Naive B cell (primary cell): ENCODE results near the gene TOP3A. TPM values are rescaled to one million over a fixed set of nuclear protein-coding genes. Genes with fewer than 3 reads are reported as not detected.

Source experiments
- ATAC-seq, 2 donors: fragments of 150-1000 bp; cut with Tn5 transposase; 2 replicates each; pipeline ENCODE4 v1.10.0; 2021; ENCODE audit warnings: low read depth in 2 of 2, mild to moderate bottlenecking in 2 of 2, moderate library complexity in 2 of 2
- DNase-seq: peaks from one replicate; pipeline ENCODE4 v3.0.0; 2022
- H3K27ac Mint-ChIP-seq, 6 donors: one replicate each; pipeline ENCODE4 v1.8.0; 2020 to 2022; ENCODE audit warnings: mild to moderate bottlenecking in 6 of 6, mixed read lengths in 6 of 6, moderate library complexity in 5 of 6, inconsistent platforms in 2 of 6
- H3K27me3 Mint-ChIP-seq, 3 donors: one replicate each; pipeline ENCODE4 v1.8.0; 2021 to 2022; ENCODE audit warnings: mixed read lengths in 3 of 3, mild to moderate bottlenecking in 1 of 3
- H3K36me3 Mint-ChIP-seq, 2 donors: one replicate each; pipeline ENCODE4 v1.8.0; 2020 to 2022; ENCODE audit warnings: mixed read lengths in 2 of 2, inconsistent platforms in 1 of 2, mild to moderate bottlenecking in 1 of 2
- H3K4me1 Mint-ChIP-seq, 3 donors: one replicate each; pipeline ENCODE4 v1.8.0; 2020 to 2022; ENCODE audit warnings: mixed read lengths in 3 of 3, inconsistent platforms in 1 of 3, mild to moderate bottlenecking in 1 of 3, moderate library complexity in 1 of 3
- H3K4me3 Mint-ChIP-seq, 8 donors: one replicate each; pipeline ENCODE4 v1.8.0; 2020 to 2022; ENCODE audit warnings: mild to moderate bottlenecking in 8 of 8, mixed read lengths in 8 of 8, moderate library complexity in 8 of 8, inconsistent platforms in 2 of 8
- H3K9me3 Mint-ChIP-seq, 7 donors: one replicate each; pipeline ENCODE4 v1.8.0; 2020 to 2022; ENCODE audit warnings: mixed read lengths in 7 of 7, mild to moderate bottlenecking in 5 of 7, inconsistent platforms in 2 of 7, moderate library complexity in 1 of 7
- polyA plus RNA-seq, 6 donors: library from polyadenylated mRNA; unstranded; fragments of 300-500 nt; fragmentation: Illumina TruSeq; gene quantifications; one replicate each; pipeline ENCODE4 v1.2.3, GENCODE V29; 2021; ENCODE audit warnings: low read depth in 6 of 6

TOP3A gene
- polyA plus RNA-seq, 6 donors from 2014 or later: 5.2 to 20.1 (median 14.6) TPM

- Mint-ChIP-seq H3K4me1 (peaks cover 0 to 4% (median 0%) of the 10 kb centered on the region in 3 donors), H3K4me3 (no peak overlapping the region), H3K9me3 (no peaks in the 10 kb centered on the region), H3K36me3 (peaks cover 0 to 10% of the 10 kb centered on the region in 2 donors), H3K27ac (peak overlapping the region in 1 of 6 donors; percentile 24), H3K27me3 (no peaks in the 10 kb centered on the region)
- DNase-seq (no peak), ATAC-seq (no peak)
Observed at GRCh38 chr17:18331879-18332278, 17.1 kb upstream of the TOP3A start.

GRCh38 chr17:18328643-18329204 lies 13.9 kb upstream of the TOP3A start:
- DNase-seq (no peak), ATAC-seq (no peak)
- peaks cover 0 to 7% of the 10 kb centered on the region in 2 donors for H3K36me3 Mint-ChIP-seq
- H3K27me3 Mint-ChIP-seq: no peaks in the 10 kb centered on the region
- no peak overlapping the region for H3K4me3 Mint-ChIP-seq
- H3K27ac Mint-ChIP-seq: no peak overlapping the region
- H3K9me3 Mint-ChIP-seq: no peaks in the 10 kb centered on the region
- peaks cover 11 to 32% (median 15%) of the 10 kb centered on the region in 3 donors for H3K4me1 Mint-ChIP-seq

GRCh38 chr17:18327556-18327955 lies 12.8 kb upstream of the TOP3A start:
- no peak for DNase-seq
- H3K4me1 Mint-ChIP-seq: peaks cover 11 to 33% (median 23%) of the 10 kb centered on the region in 3 donors
- ATAC-seq: no peak
- H3K4me3 Mint-ChIP-seq: no peak overlapping the region
- no peaks in the 10 kb centered on the region for H3K27me3 Mint-ChIP-seq
- peaks cover 0 to 7% of the 10 kb centered on the region in 2 donors for H3K36me3 Mint-ChIP-seq
- no peak overlapping the region for H3K27ac Mint-ChIP-seq
- no peaks in the 10 kb centered on the region for H3K9me3 Mint-ChIP-seq

- H3K4me3 Mint-ChIP-seq: no peak overlapping the region
- H3K27me3 Mint-ChIP-seq: no peaks in the 10 kb centered on the region
Observed at GRCh38 chr17:18327093-18327492, 12.3 kb upstream of the TOP3A start.

DNA sequence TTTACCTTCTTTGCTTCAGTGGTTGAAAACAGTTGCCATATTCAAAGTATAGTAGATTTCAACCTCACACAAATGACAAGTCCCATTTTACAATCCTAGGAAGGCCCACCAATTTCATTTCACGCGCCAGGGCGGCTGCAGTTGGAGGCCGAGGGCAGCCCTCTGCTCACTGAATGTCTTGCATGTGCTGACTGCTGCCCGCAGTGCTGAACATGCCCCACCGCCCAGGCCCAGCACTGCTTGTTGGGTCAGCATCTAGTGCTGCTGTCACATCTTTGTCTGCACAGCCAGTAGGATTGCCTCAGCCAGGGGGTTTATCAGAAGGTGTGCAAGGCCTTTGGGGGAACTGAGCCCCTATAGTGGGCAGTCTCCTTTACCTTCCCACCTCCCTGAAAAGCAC lies 11.8 kb upstream of the TOP3A start:
- Mint-ChIP-seq H3K27ac (peak overlapping the region in 2 of 6 donors; percentile 22 to 27), H3K27me3 (no peaks in the 10 kb centered on the region), H3K36me3 (peaks cover 0 to 7% of the 10 kb centered on the region in 2 donors), H3K9me3 (no peaks in the 10 kb centered on the region), H3K4me1 (peaks cover 15 to 37% (median 25%) of the 10 kb centered on the region in 3 donors), H3K4me3 (no peak overlapping the region)
- DNase-seq: no peak
- no peak for ATAC-seq

More at GRCh38 chr17:18327093-18327492, 12.3 kb upstream of the TOP3A start:
- H3K27ac Mint-ChIP-seq: no peak overlapping the region
- no peak for DNase-seq
- no peaks in the 10 kb centered on the region for H3K9me3 Mint-ChIP-seq
- ATAC-seq: no peak
- peaks cover 11 to 36% (median 24%) of the 10 kb centered on the region in 3 donors for H3K4me1 Mint-ChIP-seq
- H3K36me3 Mint-ChIP-seq: peaks cover 0 to 7% of the 10 kb centered on the region in 2 donors

DNA sequence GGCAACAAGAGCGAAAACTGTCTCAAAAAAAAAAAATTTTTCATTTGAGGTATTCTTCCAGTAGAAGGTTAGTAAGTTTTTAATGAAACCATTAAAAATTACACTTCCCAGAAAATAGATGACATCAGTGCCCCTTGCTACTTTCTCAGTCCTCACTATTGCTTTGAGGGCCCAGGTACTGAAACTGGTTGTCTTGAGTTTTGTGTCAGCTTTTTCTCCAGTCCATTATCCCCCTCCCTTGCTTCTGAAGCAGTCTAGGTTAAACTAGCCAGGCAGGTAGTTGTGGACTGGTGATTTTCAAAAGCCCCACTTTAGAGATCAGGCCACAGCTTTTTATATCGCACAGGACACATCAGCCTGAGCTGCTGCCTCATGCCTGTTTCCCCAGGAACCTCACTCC lies 11.2 kb upstream of the TOP3A start:
- Mint-ChIP-seq H3K36me3 (peaks cover 0 to 7% of the 10 kb centered on the region in 2 donors), H3K27me3 (no peaks in the 10 kb centered on the region), H3K27ac (peak overlapping the region in 2 of 6 donors; percentile 22 to 49), H3K9me3 (no peaks in the 10 kb centered on the region), H3K4me1 (peaks cover 16 to 41% (median 31%) of the 10 kb centered on the region in 3 donors), H3K4me3 (no peak overlapping the region)
- no peak for DNase-seq
- no peak for ATAC-seq

- H3K9me3 Mint-ChIP-seq: no peaks in the 10 kb centered on the region
- DNase-seq (no peak), ATAC-seq (no peak)
- H3K4me1 Mint-ChIP-seq: peaks cover 30 to 58% (median 47%) of the 10 kb centered on the region in 3 donors
- H3K27ac Mint-ChIP-seq: peak overlapping the region in 2 of 6 donors; percentile 71 to 73
- H3K27me3 Mint-ChIP-seq: no peaks in the 10 kb centered on the region
- peak overlapping the region in 1 of 8 donors; percentile 9 for H3K4me3 Mint-ChIP-seq
- peaks cover 0 to 7% of the 10 kb centered on the region in 2 donors for H3K36me3 Mint-ChIP-seq
Observed at GRCh38 chr17:18324140-18325050, 9.6 kb upstream of the TOP3A start.

GRCh38 chr17:18323507-18324139 lies 8.8 kb upstream of the TOP3A start:
- no peak overlapping the region for H3K27ac Mint-ChIP-seq
- no peak overlapping the region for H3K4me3 Mint-ChIP-seq
- peaks cover 0 to 7% of the 10 kb centered on the region in 2 donors for H3K36me3 Mint-ChIP-seq
- H3K9me3 Mint-ChIP-seq: no peaks in the 10 kb centered on the region
- H3K27me3 Mint-ChIP-seq: no peaks in the 10 kb centered on the region
- peaks cover 33 to 64% (median 55%) of the 10 kb centered on the region in 3 donors for H3K4me1 Mint-ChIP-seq
- no peak for DNase-seq
- ATAC-seq: no peak

DNA sequence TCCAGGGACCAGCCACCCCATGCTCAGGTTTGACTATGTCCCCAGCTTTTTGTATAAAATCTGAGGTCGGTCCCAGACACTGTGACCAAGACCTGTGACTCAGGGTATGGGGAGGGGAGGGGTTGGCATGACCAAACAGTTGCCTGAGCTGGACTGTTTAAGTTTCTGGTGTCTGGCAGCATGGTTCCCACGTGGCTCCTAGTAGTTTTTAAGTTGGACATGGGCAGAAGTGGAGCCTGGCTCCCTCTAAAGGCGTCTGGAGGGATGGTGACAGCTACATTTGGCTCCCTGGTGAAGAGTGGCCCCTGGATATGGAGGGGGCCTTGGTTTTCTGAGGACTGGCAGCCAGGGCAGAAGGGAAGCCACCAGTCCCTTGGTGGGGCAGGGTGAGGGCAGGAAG lies 8.2 kb upstream of the TOP3A start:
- DNase-seq (no peak), ATAC-seq (no peak)
- H3K4me3 Mint-ChIP-seq: no peak overlapping the region
- H3K9me3 Mint-ChIP-seq: no peaks in the 10 kb centered on the region
- H3K4me1 Mint-ChIP-seq: peaks cover 37 to 68% (median 60%) of the 10 kb centered on the region in 3 donors
- peaks cover 0 to 7% of the 10 kb centered on the region in 2 donors for H3K36me3 Mint-ChIP-seq
- peak overlapping the region in 1 of 6 donors; percentile 63 for H3K27ac Mint-ChIP-seq
- no peaks in the 10 kb centered on the region for H3K27me3 Mint-ChIP-seq

DNA sequence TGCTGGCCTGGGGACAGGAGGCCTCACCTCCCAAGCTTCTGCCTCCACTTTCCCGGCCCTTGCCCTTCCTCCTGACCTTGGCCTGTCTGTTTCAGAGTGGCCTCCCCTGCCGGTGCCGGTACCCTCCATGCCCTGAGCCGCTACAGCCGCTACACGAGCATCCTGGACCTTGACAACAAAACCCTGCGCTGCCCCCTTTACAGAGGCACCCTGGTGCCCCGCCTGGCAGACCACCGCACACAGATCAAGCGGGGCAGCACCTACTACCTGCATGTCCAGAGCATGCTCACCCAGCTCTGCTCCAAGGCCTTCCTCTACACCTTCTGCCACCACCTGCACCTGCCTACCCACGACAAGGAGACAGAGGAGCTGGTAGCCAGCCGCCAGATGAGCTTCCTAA lies 7.7 kb upstream of the TOP3A start:
- Mint-ChIP-seq H3K27ac (peak overlapping the region in 2 of 6 donors; percentile 33 to 63), H3K4me1 (peaks cover 42 to 73% (median 65%) of the 10 kb centered on the region in 3 donors), H3K4me3 (no peak overlapping the region), H3K9me3 (no peaks in the 10 kb centered on the region), H3K27me3 (no peaks in the 10 kb centered on the region), H3K36me3 (peaks cover 0 to 7% of the 10 kb centered on the region in 2 donors)
- no peak for ATAC-seq
- DNase-seq: no peak

DNA sequence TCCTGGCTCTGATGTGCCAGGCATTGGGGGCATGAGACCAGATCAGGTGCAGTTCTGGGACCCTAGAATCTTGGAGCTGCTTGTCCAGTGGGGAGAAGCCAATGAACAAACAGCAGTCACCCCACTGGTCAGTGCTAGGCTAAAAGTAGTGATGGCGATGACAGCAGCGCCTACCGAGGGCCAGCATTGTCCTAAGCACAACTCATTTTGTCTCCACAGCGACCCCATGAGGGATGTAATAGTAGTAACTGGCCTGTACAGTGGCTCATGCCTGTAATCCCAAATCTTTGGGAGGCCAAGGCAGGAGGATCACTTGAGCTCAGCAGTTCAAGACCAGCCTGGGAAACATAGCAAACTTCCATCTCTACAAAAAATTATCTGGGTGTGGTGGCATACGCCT lies 6.5 kb upstream of the TOP3A start:
- peaks cover 0 to 7% of the 10 kb centered on the region in 2 donors for H3K36me3 Mint-ChIP-seq
- peak overlapping the region in 1 of 6 donors; percentile 27 for H3K27ac Mint-ChIP-seq
- H3K4me3 Mint-ChIP-seq: no peak overlapping the region

DNA sequence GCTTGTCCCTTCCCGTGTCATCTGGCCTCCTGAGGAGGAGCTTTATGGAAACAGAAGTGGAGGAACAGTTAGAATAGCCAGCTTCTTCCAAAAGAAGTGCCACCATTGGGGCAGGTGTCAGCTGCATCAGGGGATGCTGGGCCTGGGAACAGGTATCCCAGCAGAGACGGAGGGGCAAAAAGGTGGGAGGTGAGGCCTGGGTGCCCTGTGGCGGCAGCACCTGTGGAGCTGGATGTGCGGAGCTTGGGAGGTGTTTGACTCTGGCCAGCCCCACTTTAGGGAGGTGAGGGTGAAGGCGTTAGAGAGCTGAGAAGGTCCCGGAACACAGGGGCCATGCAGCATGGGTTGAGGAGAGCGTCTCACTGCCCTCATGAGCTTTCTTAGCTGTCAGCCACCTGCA lies 5.5 kb upstream of the TOP3A start:
- peak overlapping the region in 1 of 6 donors; percentile 45 for H3K27ac Mint-ChIP-seq
- H3K9me3 Mint-ChIP-seq: peaks cover 0 to 3% (median 0%) of the 10 kb centered on the region in 7 donors
- no peak for DNase-seq
- H3K36me3 Mint-ChIP-seq: peaks cover 0 to 6% of the 10 kb centered on the region in 2 donors
- H3K4me1 Mint-ChIP-seq: peaks cover 50 to 80% (median 78%) of the 10 kb centered on the region in 3 donors
- ATAC-seq: no peak
- no peaks in the 10 kb centered on the region for H3K27me3 Mint-ChIP-seq
- H3K4me3 Mint-ChIP-seq: peak overlapping the region in 1 of 8 donors; percentile 70

More for the DNA sequence above, 6.5 kb upstream of the TOP3A start:
- DNase-seq (no peak), ATAC-seq (no peak)
- Mint-ChIP-seq H3K9me3 (peaks cover 0 to 2% (median 0%) of the 10 kb centered on the region in 7 donors), H3K4me1 (peaks cover 46 to 79% (median 77%) of the 10 kb centered on the region in 3 donors), H3K27me3 (no peaks in the 10 kb centered on the region)

DNA sequence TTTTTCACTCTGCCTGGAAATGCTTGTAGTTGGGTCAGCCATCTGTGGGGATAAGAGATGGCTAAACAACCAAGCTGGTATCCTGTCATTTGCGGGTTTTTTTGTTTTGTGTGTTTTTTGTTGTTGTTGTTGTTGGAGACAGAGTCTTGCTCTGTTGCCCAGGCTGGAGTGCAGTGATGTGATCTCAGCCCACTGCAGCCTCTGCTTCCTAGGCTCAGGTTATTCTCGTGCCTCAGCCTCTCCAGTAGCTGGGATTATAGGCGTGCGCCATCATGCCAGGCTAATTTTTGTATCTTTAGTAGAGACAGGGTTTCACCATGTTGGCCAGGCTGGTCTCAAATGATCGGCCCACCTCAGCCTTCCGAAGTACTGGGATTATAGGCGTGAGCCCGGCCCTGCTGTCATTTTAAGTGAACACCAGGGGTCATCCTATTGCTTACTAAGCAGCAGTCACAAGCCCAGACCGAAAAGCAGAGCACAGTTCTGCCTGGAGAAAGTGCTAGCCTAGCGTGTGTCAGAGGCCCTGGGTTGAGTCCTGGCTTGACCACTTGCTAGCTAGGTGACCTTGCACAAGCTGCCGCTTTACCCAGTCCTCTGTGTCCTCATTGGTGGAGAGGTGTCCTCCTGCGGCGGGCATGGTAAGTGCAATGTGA lies 4.9 kb upstream of the TOP3A start:
- Mint-ChIP-seq H3K4me1 (peaks cover 46 to 76% (median 74%) of the 10 kb centered on the region in 3 donors), H3K27ac (peak overlapping the region in 2 of 6 donors; percentile 45 to 56), H3K36me3 (peaks cover 0 to under 1% of the 10 kb centered on the region in 2 donors), H3K27me3 (no peaks in the 10 kb centered on the region), H3K9me3 (peaks cover 0 to 3% (median 0%) of the 10 kb centered on the region in 7 donors), H3K4me3 (peak overlapping the region in 5 of 8 donors; percentile 5 to 58 (median 36))
- ATAC-seq: no peak
- DNase-seq: no peak
